Suprapubic skin (tissue), 4 donors: ENCODE results near the gene YKT6.

Experiments used
- EP300 ChIP-seq: sonication (generic); formaldehyde crosslinking; IDR thresholded peaks from one replicate; pipeline ENCODE4 v1.6.1; 2017; ENCODE audit warnings: antibody characterized with exemption
- POLR2A ChIP-seq, 2 donors: fragments of 450-650 bp; IDR thresholded peaks; one replicate each; pipeline ENCODE4 v1.6.1; 2017; ENCODE audit warnings: antibody characterized with exemption in 2 of 2, mild to moderate bottlenecking in 2 of 2, moderate library complexity in 2 of 2
- POLR2AphosphoS5 ChIP-seq, 3 donors: sonication (generic); formaldehyde crosslinking; IDR thresholded peaks; one replicate each; pipeline ENCODE4 v1.6.1; 2017; ENCODE audit warnings: antibody characterized with exemption in 3 of 3
- TF ChIP-seq, protein P1 (sequence below), 2 donors: fragments of 200-600 bp in 1 of 2; fragments of 450-650 bp in 1 of 2; sonication (generic) in 1 of 2; IDR thresholded peaks; one replicate each; pipeline ENCODE4 v1.5.1; 2016 to 2019; ENCODE audit warnings: antibody characterized with exemption in 2 of 2, mild to moderate bottlenecking in 1 of 2, moderate library complexity in 1 of 2

DNA sequence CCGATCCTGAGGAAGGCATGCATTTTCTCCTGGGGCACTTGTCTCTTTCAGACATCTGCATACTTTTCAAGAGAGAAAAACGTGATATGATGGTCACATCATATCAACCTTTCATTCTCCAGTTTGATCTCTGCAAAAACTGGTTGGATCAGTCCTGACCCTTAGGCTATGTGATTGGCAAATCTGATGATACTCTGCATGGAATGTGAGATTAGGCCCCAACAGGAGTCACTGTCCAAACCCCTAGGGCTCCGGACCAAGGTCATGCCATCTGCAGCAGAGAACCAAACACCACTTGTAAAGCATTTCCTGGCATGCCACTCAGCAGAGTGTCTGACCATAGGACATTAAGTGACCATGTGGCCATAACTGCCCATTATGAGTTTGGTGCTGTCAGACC is 20.1 kb upstream of the YKT6 start:
- TF ChIP-seq, protein P1, sequence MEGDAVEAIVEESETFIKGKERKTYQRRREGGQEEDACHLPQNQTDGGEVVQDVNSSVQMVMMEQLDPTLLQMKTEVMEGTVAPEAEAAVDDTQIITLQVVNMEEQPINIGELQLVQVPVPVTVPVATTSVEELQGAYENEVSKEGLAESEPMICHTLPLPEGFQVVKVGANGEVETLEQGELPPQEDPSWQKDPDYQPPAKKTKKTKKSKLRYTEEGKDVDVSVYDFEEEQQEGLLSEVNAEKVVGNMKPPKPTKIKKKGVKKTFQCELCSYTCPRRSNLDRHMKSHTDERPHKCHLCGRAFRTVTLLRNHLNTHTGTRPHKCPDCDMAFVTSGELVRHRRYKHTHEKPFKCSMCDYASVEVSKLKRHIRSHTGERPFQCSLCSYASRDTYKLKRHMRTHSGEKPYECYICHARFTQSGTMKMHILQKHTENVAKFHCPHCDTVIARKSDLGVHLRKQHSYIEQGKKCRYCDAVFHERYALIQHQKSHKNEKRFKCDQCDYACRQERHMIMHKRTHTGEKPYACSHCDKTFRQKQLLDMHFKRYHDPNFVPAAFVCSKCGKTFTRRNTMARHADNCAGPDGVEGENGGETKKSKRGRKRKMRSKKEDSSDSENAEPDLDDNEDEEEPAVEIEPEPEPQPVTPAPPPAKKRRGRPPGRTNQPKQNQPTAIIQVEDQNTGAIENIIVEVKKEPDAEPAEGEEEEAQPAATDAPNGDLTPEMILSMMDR (IDR thresholded peaks at IDR 0.05): no peak
- TF ChIP-seq POLR2A (IDR thresholded peaks at IDR 0.05) (no peak), POLR2AphosphoS5 (IDR thresholded peaks at IDR 0.05) (no peak), EP300 (no peak)
